BE2C (cell line): ENCODE results near the gene BGN.

ENCODE experiments used
- DNase-seq: peaks from one replicate; pipeline ENCODE4 v3.0.0-alpha.2; 2020
- H3K27me3 ChIP-seq: fragments of 250-450 bp; sonication (Bioruptor Pico); 2 replicates; pipeline ENCODE4 v1.5.1; 2020; ENCODE audit warnings: mild to moderate bottlenecking
- H3K36me3 ChIP-seq: fragments of 250-450 bp; sonication (Bioruptor Pico); 2 replicates; pipeline ENCODE4 v1.5.1; 2020; ENCODE audit warnings: mild to moderate bottlenecking
- H3K4me1 ChIP-seq: fragments of 250-450 bp; sonication (Bioruptor Pico); 2 replicates; pipeline ENCODE4 v1.5.1; 2020
- H3K4me3 ChIP-seq: 2 replicates; pipeline ENCODE4 v1.5.1; 2011; ENCODE audit warnings: low read depth, low read length
- H3K9me3 ChIP-seq: fragments of 250-450 bp; sonication (Bioruptor Pico); 2 replicates; pipeline ENCODE4 v1.5.1; 2020
- TF ChIP-seq, protein P1 (sequence below): IDR thresholded peaks from 2 replicates; pipeline ENCODE4 v1.5.1; 2012; ENCODE audit warnings: mild to moderate bottlenecking, low read depth, low read length

BGN gene

DNA sequence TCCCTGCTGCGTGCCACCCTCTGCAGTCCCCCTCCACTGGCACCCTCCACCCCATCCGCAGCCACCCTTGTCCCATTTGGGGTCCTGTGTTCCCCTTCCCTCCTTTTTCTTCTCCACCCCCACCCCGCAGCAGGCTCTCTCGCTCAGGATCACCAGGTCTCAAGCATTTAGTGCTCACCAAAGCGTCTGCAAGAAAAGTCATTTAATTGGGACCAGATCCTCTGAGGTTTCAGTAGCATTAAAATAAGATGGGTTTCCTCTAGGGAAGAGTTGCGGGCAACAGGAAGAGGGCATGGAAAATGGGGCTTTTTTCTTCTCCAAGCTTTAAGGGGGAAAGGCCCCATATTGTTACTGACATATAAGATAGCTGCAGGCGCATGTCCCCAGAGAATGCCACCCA is 19.5 kb upstream of the BGN start:
- Histone ChIP-seq H3K36me3 (no peaks in the 10 kb centered on the region), H3K4me3 (no peak overlapping the region), H3K9me3 (no peaks in the 10 kb centered on the region), H3K27me3 (no peaks in the 10 kb centered on the region), H3K4me1 (peaks cover 26% of the 10 kb centered on the region)
- no peak for DNase-seq
- TF ChIP-seq, protein P1, sequence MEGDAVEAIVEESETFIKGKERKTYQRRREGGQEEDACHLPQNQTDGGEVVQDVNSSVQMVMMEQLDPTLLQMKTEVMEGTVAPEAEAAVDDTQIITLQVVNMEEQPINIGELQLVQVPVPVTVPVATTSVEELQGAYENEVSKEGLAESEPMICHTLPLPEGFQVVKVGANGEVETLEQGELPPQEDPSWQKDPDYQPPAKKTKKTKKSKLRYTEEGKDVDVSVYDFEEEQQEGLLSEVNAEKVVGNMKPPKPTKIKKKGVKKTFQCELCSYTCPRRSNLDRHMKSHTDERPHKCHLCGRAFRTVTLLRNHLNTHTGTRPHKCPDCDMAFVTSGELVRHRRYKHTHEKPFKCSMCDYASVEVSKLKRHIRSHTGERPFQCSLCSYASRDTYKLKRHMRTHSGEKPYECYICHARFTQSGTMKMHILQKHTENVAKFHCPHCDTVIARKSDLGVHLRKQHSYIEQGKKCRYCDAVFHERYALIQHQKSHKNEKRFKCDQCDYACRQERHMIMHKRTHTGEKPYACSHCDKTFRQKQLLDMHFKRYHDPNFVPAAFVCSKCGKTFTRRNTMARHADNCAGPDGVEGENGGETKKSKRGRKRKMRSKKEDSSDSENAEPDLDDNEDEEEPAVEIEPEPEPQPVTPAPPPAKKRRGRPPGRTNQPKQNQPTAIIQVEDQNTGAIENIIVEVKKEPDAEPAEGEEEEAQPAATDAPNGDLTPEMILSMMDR, result no peak

DNA sequence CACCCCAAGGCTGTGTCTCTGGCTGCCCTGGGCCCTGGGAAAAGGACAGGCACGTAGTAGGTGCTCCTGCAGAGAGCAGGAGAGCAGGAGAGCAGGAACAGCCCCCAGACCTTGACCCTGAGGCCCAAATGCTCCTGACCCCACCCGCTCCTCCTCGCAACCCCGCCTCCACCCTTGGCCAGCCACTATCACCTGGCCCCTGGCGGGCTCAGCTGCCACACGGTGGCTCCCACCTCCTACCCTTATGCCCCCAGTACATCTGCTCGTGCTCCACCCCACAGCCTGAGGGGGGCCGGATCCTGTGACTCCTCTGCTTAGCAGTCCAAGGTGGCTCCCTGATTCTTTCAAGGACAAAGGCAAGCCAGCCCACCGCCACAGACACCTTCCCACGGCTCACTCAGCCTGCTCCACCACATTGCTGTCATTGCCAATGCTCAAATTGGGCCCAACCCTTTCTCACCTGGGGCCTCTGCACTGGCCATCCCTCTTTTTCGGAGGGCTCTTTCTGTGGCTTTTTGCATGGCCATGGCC is 19.0 kb upstream of the BGN start:
- Histone ChIP-seq H3K9me3 (no peaks in the 10 kb centered on the region), H3K36me3 (no peaks in the 10 kb centered on the region), H3K27me3 (no peaks in the 10 kb centered on the region), H3K4me1 (peaks cover 26% of the 10 kb centered on the region), H3K4me3 (no peak overlapping the region)
- no peak for DNase-seq
- TF ChIP-seq, protein P1, result no peak

GRCh38 chrX:153476666-153477363 is 18.0 kb upstream of the BGN start:
- Histone ChIP-seq H3K9me3 (no peaks in the 10 kb centered on the region), H3K36me3 (no peaks in the 10 kb centered on the region), H3K4me1 (peaks cover 26% of the 10 kb centered on the region), H3K27me3 (no peaks in the 10 kb centered on the region), H3K4me3 (no peak overlapping the region)
- TF ChIP-seq, protein P1, result no peak
- peak; percentile 84 for DNase-seq

- Histone ChIP-seq H3K4me1 (peaks cover 26% of the 10 kb centered on the region), H3K9me3 (no peaks in the 10 kb centered on the region), H3K36me3 (no peaks in the 10 kb centered on the region), H3K27me3 (no peaks in the 10 kb centered on the region), H3K4me3 (no peak overlapping the region)
- DNase-seq, result no peak
- TF ChIP-seq, protein P1, result no peak
Measured at GRCh38 chrX:153477364-153477857, 17.4 kb upstream of the BGN start.

DNA sequence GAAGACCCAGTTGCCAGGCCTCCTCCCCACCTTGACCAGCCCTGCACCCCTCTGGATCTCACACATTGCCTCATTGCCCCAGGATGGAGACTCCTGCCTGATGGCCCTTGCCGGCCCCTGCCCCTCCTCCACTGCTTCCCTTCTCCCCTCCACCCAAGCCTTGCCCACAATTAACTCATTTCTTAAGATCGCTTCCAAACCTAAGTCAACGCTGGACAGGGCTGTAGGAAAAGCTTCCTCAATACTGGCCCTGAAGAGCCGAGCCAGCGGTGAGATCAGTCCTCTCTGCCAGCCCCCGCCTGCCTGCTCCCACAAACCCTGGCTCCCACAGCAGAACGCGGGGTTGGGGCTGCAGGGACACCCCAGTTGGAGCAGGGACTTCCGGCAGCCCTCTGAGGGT is 16.9 kb upstream of the BGN start:
- DNase-seq, result no peak

GRCh38 chrX:153478746-153479145 is 16.0 kb upstream of the BGN start:
- H3K36me3 ChIP-seq, result no peaks in the 10 kb centered on the region

More for the DNA sequence above, 16.9 kb upstream of the BGN start:
- H3K36me3 ChIP-seq, result no peaks in the 10 kb centered on the region
- TF ChIP-seq, protein P1, result no peak
- H3K4me1 ChIP-seq, result peaks cover 26% of the 10 kb centered on the region
- H3K4me3 ChIP-seq, result no peak overlapping the region
- no peaks in the 10 kb centered on the region for H3K9me3 ChIP-seq
- no peaks in the 10 kb centered on the region for H3K27me3 ChIP-seq

More at GRCh38 chrX:153478746-153479145, 16.0 kb upstream of the BGN start:
- no peak for DNase-seq
- Histone ChIP-seq H3K27me3 (no peaks in the 10 kb centered on the region), H3K9me3 (no peaks in the 10 kb centered on the region), H3K4me1 (peaks cover 26% of the 10 kb centered on the region), H3K4me3 (no peak overlapping the region)
- TF ChIP-seq, protein P1, result no peak
